ENCODE data around the gene SLX4IP.

DNA sequence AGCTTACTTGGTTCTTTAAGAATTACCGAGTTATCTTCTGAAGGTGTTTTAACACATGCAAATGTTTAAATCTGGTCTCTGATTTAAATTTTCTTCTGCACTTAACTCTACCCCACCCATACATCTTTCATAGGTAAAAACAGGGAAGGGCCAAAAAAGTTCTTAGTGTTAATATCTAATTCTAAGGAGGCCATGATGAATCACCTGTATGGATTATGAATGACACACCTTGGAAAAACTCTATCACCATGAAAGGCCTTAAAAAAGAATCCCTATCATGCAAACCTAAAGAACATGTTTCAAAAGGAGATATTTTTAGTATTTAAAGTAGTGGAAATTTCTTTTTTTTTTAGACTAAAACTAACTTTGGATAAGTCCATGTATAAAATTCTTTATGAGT, 54.7 kb downstream of the SLX4IP start:
- TF ChIP-seq, protein P1, sequence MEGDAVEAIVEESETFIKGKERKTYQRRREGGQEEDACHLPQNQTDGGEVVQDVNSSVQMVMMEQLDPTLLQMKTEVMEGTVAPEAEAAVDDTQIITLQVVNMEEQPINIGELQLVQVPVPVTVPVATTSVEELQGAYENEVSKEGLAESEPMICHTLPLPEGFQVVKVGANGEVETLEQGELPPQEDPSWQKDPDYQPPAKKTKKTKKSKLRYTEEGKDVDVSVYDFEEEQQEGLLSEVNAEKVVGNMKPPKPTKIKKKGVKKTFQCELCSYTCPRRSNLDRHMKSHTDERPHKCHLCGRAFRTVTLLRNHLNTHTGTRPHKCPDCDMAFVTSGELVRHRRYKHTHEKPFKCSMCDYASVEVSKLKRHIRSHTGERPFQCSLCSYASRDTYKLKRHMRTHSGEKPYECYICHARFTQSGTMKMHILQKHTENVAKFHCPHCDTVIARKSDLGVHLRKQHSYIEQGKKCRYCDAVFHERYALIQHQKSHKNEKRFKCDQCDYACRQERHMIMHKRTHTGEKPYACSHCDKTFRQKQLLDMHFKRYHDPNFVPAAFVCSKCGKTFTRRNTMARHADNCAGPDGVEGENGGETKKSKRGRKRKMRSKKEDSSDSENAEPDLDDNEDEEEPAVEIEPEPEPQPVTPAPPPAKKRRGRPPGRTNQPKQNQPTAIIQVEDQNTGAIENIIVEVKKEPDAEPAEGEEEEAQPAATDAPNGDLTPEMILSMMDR (IDR thresholded peaks at IDR 0.05) = no peak
- no peak for TF ChIP-seq POLR2A (IDR thresholded peaks at IDR 0.05)

Measured in esophagus squamous epithelium (tissue), 4 donors.